ENCODE data around the gene PRPF6.
"Not testable (repeated sequence)": the region's sequence is repeated elsewhere in the genome, so short reads cannot be mapped to it uniquely, and the experiment has no call there.

PRPF6 gene

DNA sequence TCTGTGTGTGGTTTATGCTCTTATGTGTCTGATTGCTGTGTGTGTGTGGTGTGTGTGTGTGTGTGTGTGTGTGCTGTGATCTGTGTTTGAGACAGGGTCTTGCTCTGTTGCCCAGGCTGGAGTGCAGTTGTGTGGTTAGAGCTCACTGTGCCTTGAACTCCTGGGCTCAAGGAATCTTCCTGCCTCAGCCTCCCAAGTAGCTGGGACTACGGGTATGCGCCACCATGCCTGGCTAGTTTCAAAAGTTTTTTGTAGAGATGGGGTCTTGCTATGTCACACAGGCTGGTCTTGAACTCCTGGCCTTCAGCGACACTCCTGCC, 7.8 kb upstream of the PRPF6 start:
- in situ Hi-C loops (cut with MboI; ENCODE audit: low sequenced_read_pairs), result no loop called here

DNA sequence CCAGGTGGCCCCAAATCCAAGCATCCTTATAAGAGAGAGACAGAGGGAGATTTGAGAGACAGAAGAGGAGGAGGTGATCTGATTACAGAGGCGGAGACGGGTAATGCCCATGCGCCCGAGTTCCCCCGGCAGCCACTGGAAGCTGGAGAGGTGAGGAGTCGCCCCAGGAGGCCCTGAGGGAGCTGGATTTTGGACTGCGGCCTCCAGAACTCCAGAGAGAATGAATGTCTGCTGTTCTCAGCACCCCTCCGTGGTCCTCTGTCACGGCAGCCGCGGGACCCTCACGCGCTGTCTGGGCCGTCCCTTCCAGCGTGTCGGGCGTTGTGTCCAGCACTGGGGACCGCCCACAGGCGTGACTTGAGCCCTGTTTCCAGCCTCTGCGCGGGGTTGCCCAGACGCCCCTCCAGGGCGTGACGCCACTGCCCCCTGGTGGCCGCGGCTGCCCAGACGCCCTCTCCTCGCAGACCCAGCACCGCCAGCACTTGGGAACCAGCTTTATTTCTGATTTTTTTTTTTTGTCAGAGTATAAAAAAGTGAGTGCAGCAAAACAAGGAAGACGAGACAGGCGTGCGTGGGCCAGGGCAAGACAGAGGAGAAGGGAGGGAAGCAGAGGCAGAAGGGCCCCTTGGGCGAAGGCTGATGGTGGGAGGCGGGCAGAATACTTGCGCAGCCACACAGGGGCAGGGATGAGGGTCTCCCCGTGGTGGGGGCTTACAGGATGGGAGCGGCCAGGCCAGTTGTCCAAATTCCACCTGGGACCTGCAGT, 7.1 kb upstream of the PRPF6 start:
- in situ Hi-C loops (cut with MboI; ENCODE audit: low sequenced_read_pairs), result no loop called here

DNA sequence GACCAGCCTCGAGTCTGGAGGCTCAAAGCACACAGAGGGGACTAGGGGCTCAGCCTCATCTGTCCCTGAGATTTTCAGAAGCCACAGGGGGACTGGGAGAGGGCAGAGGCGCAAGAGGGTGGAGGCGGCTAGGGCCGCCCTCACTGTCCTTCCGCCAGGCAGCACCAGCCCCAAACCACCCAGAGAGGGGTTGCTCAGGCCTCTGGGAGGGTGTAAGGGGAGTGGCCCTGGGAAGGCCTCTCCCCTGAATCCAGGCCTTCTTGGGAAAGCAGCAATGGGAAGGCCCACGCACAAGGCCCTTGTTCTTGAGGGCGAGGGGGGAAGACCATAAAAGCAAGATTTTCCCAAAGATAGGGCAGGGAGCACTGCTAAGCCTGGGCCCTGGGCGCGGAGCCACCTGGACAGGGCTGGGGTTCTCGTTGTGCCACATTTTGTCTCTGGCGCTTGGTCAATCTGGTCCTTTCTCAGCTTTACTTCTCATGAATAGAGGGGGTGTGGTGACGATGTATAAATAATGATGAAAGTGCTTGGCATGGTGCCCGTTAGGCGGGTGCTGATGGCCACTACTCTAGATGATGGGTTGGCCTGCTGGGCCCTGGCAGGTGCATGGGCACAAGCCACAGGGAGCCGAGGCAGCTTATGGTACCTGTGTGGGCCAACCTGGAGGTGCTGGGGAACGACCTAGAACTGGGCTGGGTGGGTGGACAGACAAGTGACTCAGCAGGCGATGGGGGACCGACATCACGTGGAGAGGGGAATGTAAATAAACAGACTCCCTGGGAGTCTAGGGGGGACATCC, 6.3 kb upstream of the PRPF6 start:
- in situ Hi-C loops (cut with MboI; ENCODE audit: low sequenced_read_pairs), result no loop called here

DNA sequence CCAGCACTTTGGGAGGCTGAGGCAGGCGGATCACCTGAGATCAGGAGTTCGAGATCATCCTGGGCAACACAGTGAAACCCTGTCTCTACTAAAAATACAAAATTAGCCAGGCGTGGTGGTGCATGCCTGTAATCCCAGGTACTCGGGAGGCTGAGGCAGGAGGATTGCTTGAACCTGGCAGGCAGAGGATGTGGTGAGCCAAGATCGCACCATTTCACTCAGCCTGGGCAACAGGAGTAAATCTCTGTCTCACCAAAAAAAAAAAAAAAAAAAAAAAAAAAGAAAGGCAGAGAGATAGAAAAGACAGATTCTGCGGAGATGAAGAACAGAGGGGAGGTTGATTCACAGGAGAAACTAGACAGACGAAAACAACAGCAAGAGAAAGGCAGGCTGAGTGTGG, 4.4 kb upstream of the PRPF6 start:
- in situ Hi-C loops (cut with MboI; ENCODE audit: low sequenced_read_pairs), result not testable (repeated sequence)

DNA sequence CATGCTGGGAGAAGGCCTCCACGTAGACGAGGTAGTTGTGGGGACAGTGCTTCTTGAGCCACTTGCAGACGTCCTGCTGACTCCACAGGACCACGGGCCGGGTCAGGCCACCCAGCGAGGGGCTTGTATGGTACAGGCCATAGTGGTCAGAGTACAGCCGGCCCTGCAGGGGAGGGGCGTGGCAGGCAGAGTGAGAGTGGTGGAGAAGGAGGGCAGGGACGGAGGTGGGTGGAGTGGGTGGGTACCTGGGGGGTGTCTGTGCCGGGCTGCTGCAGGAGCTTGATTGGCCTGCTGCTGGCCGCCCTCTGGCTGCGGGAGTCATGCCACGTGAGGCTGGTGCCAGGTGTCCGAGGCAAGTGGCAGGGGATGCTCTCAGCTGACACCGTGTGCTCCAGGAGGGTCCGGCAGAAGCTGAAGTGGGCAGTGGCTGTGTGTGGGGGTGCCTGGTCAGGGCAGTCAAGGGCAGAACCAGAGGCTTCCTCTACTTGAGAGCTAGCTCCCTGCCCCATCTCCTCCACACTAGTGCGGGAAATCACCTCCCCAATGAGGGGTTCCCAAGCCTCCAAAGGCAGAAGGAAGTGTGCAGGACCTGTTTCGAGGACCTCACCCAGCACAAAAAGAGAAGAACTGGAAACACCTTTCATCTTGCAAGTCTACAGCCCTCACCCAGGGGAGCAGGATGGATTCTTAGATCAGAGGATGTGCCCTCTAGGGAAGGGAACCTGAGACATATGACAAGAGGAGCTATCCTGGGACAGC, 3.8 kb upstream of the PRPF6 start:
- in situ Hi-C loops (cut with MboI; ENCODE audit: low sequenced_read_pairs), result no loop called here

DNA sequence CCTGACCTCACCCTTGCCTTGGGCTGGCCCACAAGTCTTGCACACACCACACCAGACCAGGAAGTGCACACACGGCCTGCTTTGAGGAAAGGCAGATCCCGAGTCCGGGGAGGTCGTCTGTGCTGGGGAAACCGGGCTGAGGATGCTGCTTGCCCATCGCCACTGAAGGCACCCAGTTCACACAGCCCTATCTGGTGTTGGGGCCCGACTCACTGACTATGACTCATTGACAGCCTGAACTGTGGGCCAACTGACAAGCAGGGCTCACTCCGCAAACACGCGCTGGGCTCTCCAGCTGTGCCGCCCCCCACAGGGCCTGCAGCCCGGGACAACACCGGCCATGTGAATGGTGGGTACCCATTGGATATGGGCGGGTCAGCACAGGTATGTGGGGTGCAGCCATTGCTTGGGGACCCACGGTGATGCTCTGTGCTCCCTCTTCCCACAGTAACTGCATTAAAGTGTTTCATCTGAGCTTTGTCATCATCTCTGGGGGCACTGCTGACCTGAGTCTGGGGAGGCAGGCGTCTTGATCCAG, 3.1 kb upstream of the PRPF6 start:
- in situ Hi-C loops (cut with MboI; ENCODE audit: low sequenced_read_pairs), result no loop called here

DNA sequence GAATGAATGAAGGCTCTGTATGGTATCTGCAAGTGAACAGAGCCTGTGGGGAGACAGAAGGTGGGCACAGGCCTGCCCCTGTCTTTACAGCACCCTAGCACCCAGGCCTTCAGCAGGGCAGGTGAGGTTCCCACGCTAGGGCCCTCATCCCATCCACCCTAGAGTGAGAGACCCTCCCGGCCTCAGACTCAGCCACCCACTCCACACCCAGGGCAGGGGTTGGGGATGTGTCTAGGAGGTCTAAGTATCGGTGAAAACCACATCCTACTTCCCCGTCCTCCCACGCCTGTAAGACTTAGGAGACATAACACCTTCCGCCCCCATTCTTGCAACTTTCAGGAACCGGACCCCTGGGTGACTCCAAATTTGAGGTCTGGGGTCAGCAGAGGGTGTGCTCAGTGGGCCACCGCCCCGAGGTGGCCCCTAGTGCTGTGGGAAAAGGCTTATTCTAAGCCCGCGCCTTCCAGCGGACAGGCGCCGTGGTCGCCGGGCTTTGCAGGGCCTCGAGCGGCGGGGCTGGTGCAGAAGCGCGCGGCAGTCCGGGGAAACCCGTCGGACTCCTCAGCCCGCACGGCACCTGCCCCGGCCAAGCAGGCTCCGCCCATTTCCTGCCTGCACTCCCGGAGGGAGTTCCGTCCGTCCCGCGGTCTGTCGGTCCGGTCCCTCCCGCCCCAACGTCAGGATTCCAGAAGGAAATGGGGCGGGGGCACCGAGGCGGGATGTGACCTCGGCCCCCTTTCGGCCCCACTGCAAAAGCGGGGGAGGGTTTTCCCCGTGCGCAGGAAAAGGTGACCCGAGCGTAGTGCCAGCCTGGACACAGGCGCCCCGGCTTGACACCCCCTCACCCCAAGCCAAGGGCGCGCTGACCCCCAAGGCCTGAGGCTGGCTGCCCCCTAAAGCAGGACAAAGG, 2.4 kb upstream of the PRPF6 start:
- in situ Hi-C loops (cut with MboI; ENCODE audit: low sequenced_read_pairs), result no loop called here

DNA sequence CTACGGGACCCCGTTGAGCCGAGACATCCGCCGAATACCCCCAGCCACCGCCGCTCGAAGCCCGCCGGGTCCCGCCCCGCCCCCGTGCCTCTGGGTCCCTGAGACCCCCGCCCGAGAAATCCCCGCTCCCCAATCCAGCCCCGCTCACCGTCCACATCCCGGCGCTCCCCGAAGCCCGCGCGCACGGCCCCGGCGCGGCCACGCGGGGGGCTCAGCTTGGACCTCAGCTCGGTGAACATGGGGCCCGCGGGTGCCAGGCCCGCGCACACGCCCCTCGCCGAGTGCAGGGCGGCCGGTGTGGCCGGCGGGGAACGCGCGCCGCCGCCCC, 1.7 kb upstream of the PRPF6 start:
- in situ Hi-C loops (cut with MboI; ENCODE audit: low sequenced_read_pairs), result no loop called here

DNA sequence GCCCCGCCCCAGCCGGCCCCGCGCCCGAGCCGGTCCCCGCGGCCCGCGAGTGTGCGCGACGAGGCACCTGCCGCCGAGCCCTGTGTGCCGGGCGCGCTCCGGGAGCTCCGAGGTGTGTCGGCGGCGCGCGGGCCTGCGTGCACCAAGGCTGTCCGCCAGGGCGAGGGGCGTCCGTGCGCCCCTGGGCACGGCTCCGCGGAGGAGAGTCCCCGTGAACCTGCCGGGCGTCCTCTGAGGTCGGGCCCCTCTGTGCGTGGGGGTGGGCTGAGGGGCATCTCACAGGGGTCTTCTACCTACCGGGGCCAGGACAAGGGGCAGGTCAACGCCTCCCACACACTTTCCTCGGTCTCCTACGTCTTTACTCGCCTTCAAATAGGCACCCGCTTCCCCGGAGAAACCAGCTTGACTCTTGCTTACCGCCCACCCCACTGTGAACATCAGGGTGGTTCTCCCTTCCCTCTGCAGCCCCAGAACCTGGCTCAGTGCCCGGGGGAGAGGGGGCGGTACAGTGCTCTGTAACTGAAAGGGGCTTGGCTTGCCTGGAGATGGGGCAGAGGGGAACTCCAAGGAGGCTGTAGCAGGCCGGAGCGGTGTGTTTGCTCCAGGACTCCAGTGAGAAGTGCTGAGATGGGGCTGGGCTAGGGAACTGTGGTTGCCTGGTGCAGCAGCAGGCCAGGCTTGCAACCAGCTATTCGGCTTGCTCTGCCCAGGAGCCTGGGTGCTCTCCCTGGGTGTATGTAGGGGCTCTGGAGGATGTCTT, 1.2 kb upstream of the PRPF6 start, which contains the start of gene SAMD10:
TSS of gene SAMD10 (minus strand) at position 86 of the 760 bp plus-strand sequence. CDS start 175 bp downstream, outside the sequence.
- in situ Hi-C loops (cut with MboI; ENCODE audit: low sequenced_read_pairs), result no loop called here

DNA sequence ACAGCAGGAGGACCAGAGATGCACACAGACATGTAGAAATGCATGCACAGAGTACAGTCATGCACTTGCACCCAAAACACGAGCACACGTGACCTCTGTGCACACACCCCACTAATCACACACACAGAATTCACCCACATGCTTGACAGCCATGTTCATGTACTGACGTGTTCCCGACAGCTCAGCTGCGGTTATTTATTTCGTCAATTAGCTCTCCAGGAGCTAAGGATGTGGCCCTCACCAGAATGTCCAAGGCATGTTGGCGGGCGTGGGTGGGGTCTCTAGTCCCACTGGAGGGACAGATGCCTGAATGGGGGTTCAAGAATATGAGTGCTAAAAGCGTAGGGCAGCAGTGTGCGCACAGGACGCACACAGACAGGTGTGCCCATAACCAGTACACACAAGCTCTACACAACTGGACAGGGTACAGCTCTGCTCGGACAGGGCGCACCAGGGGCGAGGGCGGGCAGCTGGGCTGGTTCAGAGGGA, 571 bp upstream of the PRPF6 start:
- in situ Hi-C loops (cut with MboI; ENCODE audit: low sequenced_read_pairs), result no loop called here

DNA sequence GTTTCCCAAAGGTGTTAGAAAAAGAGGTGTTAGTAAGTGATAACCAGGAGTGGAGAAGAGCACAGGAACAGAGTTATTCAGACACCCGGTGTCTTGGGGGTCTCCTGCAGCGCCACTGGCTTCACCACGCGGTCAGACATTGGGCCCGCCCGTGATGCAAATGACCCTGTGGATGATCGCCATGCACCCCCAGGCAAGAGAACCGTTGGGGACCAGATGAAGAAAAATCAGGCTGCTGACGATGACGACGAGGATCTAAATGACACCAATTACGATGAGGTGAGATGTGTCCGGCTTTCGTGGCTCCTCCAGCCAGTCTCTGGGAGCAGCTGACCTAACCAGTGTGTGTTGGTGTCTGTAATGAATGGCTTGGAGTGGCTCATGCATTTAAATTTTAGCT, 2.0 kb downstream of the PRPF6 start:
- in situ Hi-C loops (cut with MboI; ENCODE audit: low sequenced_read_pairs), result no loop called here

DNA sequence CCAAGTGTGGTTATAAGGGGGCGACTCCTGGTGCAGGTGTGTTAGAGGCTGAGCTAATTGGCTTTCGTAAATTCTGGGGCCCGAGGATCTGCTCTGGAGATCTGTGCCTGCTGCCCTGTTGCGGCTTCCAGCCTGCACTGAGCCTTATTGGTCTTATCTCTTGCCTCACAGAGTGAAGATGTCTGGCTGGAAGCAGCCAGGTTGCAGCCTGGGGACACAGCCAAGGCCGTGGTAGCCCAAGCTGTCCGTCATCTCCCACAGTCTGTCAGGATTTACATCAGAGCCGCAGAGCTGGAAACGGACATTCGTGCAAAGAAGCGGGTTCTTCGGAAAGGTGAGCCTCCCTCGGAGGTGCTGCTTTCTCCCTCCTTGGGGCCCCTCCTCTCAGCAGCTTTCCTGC, 20.0 kb downstream of the PRPF6 start:
- in situ Hi-C loops (cut with MboI; ENCODE audit: low sequenced_read_pairs), result no loop called here

DNA sequence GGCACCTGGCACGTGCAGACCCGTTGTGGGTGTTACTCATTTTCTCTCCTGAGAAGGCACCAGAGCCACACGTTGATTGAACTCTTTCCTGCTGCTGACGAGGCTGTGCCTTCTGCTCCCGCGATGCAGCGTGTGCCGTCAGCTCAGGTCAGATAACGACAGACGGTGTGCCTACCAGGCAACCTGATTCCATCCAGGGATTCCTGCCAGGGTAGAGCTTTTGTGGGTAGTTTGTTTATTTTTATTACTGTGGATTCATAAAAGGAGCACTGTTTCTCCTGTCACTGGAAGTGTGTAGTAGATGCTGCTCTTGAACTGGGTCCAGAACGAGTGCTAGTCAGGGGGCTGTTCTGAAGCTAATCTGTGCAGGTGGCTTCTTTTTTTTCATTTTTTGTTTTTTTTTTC, 20.7 kb downstream of the PRPF6 start:
- in situ Hi-C loops (cut with MboI; ENCODE audit: low sequenced_read_pairs), result no loop called here

DNA sequence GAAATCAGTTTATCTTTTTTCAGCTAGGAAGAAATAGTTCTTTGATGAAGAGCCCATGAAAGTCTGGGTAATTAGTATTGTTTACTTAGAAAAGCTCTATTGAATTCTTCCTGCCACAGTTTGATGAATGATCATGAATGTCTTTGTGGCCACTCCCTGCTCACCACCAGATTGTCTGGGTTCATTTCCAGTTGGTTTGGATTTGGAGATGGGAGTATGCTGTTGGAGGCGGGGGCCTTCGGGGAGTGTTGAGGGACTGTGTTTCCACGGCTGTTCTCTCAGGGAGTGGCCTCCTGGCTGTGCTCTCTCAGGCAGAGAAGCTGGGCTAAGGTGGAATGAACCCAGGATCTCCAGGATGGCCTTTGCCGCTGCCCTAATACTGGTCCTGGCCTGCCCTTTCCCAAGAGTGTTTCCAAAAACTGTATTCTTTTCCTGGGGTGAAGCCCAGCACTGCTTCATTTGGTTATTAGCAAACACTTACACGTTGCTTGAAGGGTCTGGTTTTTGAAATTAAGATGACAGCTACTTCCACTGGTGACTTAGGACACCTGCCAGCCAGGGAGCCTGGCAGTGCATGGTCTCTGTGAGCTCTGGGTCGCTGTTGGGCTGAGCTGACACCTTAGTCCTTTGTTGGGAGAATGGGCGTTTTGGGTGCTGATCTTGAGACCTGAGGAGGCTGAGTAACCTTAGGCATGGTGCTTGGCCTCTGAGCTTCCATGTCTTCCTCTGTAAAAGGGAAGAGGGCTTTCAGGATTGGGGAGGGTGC, 23.2 kb downstream of the PRPF6 start:
- in situ Hi-C loops (cut with MboI; ENCODE audit: low sequenced_read_pairs), result no loop called here

DNA sequence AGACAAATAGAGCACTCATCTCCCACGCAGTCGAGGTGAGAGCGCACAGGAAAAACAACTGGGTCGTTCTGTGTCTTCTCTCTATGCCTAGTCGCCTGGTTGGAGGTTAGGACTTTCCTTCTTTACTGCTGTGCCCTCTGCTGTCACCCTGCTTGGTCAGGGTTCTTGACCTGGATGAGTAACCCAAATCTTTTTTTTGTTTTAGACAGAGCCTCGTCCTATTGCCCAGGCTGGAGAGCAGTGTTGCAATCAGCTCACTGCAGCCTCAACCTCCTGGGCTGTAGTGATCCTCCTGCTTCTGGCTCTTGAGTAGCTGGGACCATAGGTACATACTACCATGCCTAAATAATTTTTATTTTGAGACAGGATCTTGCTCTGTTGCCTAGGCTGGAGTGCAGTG, 24.5 kb downstream of the PRPF6 start:
- in situ Hi-C loops (cut with MboI; ENCODE audit: low sequenced_read_pairs), result no loop called here

DNA sequence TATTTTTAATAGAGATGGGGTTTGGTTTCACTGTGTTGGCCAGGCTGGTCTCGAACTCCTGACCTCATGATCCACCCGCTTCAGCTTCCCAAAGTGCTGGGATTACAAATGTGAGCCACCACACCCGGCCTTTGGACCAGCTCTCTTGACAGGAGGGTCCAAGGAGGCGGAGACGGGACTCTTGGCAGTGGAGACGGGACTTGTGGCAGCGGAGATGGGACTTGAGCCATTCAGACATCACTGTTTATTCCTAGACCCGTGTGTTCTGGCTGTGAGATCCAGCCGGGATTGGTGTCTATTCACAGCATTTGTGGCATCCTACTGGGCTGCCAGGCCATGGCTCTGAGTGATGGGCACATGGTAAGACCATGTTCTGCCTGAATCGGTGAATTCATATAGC, 25.6 kb downstream of the PRPF6 start:
- in situ Hi-C loops (cut with MboI; ENCODE audit: low sequenced_read_pairs), result no loop called here

DNA sequence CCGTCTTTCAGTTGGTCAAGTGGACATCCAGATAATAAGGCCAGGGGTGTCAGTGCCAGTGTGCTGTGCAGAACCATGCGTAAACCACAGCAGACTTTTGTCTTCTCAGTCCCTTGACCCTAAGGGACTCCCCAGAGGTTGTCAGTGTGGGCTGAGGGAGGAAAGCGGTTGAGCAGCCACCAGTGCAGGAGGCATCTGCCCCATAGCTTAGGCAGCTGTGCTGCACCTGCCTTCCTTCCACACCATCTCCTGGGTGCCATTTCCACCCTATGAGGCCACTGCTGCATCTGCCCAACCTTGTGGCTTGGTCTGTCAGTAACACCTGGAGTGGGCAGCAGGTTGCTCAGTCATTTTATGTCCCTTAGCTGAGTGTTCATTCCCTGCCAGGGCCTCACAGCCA, 26.0 kb downstream of the PRPF6 start:
- in situ Hi-C loops (cut with MboI; ENCODE audit: low sequenced_read_pairs), result no loop called here

DNA sequence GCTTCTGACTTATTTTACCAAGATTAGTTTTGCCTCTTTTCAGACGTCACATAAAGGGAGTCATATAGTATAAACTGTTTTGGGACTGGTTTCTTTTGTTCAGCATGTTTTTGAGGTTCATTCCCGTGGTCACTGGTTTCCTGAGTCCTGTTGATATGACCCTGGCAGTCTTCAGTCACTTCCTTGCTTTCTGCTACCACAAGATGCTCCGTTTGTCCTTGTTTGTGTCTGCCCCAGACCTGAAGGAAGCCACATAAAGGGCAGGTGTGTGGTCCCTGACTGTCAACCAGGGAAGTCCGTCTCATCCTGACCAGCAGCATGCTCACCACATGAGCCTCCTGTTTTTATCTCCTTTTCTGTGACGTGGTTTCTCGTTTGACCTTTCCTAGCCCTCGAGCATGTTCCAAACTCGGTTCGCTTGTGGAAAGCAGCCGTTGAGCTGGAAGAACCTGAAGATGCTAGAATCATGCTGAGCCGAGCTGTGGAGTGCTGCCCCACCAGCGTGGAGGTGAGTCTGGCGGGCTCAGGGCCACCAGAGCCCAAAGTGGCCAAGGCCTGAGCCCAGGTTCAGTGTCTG, 29.0 kb downstream of the PRPF6 start:
- in situ Hi-C loops (cut with MboI; ENCODE audit: low sequenced_read_pairs), result no loop called here

All from HL-60/S4 (cell line).